Uterus (tissue), 4 donors: Measurements from ENCODE around the gene SH2D7. TPM values are rescaled to one million over a fixed set of nuclear protein-coding genes. Genes with fewer than 3 reads are reported as not detected.

Experiments
- DNase-seq, 2 donors: peaks; one replicate each; pipeline ENCODE4 v3.0.0-alpha.2; 2019 to 2020
- H3K27ac ChIP-seq, 2 donors: fragments of 200-600 bp; sonication (generic); 1 replicate in 1 of 2; 2 replicates in 1 of 2; pipeline ENCODE4 v1.5.1; 2016 to 2018
- H3K27me3 ChIP-seq, 2 donors: fragments of 200-600 bp; sonication (generic); one replicate each; pipeline ENCODE4 v1.5.1; 2018 to 2019; ENCODE audit warnings: control low read depth in 1 of 2
- H3K36me3 ChIP-seq, 2 donors: fragments of 200-600 bp; sonication (generic); one replicate each; pipeline ENCODE4 v1.5.1; 2019; ENCODE audit warnings: control low read depth in 1 of 2
- H3K4me1 ChIP-seq, 2 donors: fragments of 200-600 bp; sonication (generic); one replicate each; pipeline ENCODE4 v1.5.1; 2018 to 2019; ENCODE audit warnings: control low read depth in 1 of 2
- H3K4me3 ChIP-seq, 2 donors: fragments of 200-600 bp; sonication (generic); 1 replicate in 1 of 2; 2 replicates in 1 of 2; pipeline ENCODE4 v1.5.1; 2018 to 2019; ENCODE audit warnings: mild to moderate bottlenecking in 1 of 2
- H3K9me3 ChIP-seq, 2 donors: fragments of 200-600 bp; sonication (generic); one replicate each; pipeline ENCODE4 v1.5.1; 2019; ENCODE audit warnings: control low read depth in 1 of 2
- POLR2A ChIP-seq, 2 donors: fragments of 450-650 bp; IDR thresholded peaks; one replicate each; pipeline ENCODE4 v1.6.1; 2016; ENCODE audit warnings: antibody characterized with exemption in 2 of 2, mild to moderate bottlenecking in 1 of 2, moderate library complexity in 1 of 2
- intact Hi-C: fragments of 100-400 bp; cut with DNase I; formaldehyde crosslinking; loops from one replicate; pipeline ENCODE4 v1.15.1; 2023; ENCODE audit warnings: low total_unique reads
- total RNA-seq, 4 donors: library from RNA; depleted of rRNA in 3 of 4; stranded (reverse); fragments of >200 nt in 3 of 4; gene quantifications; one replicate each; pipeline versions ENCODE4 v1.1.0 to v1.2.4, GENCODE V29; 2014 to 2023
- TF ChIP-seq, protein P1 (sequence below), 4 experiments: fragments of 200-600 bp in 2 of 4; fragments of 450-650 bp in 2 of 4; sonication (generic) in 2 of 4; IDR thresholded peaks; one replicate each; pipeline ENCODE4 v1.5.1; 2016 to 2019; ENCODE audit warnings: antibody characterized with exemption in 4 of 4, mild to moderate bottlenecking in 2 of 4, moderate library complexity in 1 of 4
- donor health status: DM: yes; HTN: yes; CAD: no.

SH2D7 gene
- total RNA-seq, 4 donors from 2014 or later = not detected

DNA sequence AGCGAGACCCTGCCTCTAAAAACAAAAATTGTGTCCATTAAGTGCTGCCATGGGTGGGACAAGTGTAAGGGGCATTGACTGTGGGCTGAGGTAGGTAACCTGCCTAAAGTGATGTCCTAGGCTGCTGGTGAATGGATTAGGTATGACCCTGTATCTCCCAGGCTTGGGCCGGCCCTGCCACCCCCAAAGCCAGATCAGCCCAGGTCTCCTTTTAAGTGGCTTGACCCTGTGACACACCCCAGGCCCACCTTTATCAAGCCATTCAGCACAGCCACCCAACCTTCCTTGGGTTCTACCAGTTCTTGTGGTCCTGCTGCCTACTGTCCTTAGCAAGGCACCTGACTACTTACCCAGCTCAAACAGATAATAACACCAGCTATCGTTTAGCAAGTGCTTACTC is 20.2 kb downstream of the SH2D7 start:
- DNase-seq = no peak
- Histone ChIP-seq H3K9me3 (no peaks in the 10 kb centered on the region), H3K27ac (no peak overlapping the region), H3K4me1 (no peaks in the 10 kb centered on the region), H3K36me3 (no peaks in the 10 kb centered on the region), H3K27me3 (no peaks in the 10 kb centered on the region), H3K4me3 (no peak overlapping the region)
- intact Hi-C loops = loop anchor here (5.0 kb wide), 2 partner anchors 85 to 130 kb away; no protein-coding TSS in a partner anchor
- no peak for TF ChIP-seq POLR2A (IDR thresholded peaks at IDR 0.05)
- TF ChIP-seq, protein P1, sequence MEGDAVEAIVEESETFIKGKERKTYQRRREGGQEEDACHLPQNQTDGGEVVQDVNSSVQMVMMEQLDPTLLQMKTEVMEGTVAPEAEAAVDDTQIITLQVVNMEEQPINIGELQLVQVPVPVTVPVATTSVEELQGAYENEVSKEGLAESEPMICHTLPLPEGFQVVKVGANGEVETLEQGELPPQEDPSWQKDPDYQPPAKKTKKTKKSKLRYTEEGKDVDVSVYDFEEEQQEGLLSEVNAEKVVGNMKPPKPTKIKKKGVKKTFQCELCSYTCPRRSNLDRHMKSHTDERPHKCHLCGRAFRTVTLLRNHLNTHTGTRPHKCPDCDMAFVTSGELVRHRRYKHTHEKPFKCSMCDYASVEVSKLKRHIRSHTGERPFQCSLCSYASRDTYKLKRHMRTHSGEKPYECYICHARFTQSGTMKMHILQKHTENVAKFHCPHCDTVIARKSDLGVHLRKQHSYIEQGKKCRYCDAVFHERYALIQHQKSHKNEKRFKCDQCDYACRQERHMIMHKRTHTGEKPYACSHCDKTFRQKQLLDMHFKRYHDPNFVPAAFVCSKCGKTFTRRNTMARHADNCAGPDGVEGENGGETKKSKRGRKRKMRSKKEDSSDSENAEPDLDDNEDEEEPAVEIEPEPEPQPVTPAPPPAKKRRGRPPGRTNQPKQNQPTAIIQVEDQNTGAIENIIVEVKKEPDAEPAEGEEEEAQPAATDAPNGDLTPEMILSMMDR (IDR thresholded peaks at IDR 0.05) = no peak

DNA sequence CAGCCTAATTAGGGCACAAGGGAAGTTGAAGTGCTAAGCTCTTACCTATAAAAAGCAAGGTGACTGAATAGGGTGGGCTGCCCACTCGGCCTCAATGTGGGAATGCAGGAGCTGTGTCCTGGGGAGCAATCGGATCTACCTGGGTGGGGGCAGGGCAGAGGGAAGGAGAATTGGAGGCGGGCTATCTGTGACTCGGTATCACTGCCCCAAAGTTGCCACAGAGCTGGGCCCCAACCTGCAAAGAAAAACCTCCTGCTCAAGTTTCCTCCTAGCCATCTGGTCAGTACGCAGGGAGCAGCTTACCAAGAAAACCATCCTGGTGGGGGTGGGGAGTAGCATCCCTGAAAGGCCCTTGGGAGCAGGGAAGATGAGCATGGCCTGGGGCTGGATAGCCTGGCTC is 28.2 kb downstream of the SH2D7 start:
- no peaks in the 10 kb centered on the region for H3K27me3 ChIP-seq
- intact Hi-C loops = no loop called here
- H3K36me3 ChIP-seq = no peaks in the 10 kb centered on the region
- TF ChIP-seq POLR2A (IDR thresholded peaks at IDR 0.05) = no peak
- TF ChIP-seq, protein P1 (IDR thresholded peaks at IDR 0.05) = no peak
- no peaks in the 10 kb centered on the region for H3K4me1 ChIP-seq
- no peak overlapping the region for H3K4me3 ChIP-seq
- H3K9me3 ChIP-seq = no peaks in the 10 kb centered on the region
- DNase-seq = no peak
- no peak overlapping the region for H3K27ac ChIP-seq

DNA sequence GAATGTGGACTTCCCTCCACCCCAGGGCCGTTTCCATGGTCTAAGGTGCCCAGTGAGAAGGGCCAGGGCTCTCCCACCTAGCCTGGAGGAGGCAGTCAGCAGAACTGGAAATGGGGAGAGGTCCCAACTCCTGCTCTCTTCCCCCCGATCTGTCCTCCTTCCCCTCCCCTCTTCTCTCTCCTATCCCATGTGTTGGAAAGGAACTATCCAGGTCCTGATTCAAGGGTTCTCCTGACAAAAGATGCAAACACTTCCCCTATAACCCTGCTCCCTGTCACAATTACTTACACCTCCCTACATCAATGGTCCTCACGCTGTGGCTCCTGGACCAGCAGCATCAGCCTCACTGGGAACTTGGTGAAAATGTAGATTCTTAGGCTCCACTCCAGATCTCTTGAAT is 32.9 kb downstream of the SH2D7 start:
- H3K4me3 ChIP-seq = no peak overlapping the region
- no peak for DNase-seq
- intact Hi-C loops = no loop called here
- no peaks in the 10 kb centered on the region for H3K36me3 ChIP-seq
- H3K27ac ChIP-seq = no peak overlapping the region
- no peak for TF ChIP-seq POLR2A (IDR thresholded peaks at IDR 0.05)
- TF ChIP-seq, protein P1 (IDR thresholded peaks at IDR 0.05) = no peak
- no peaks in the 10 kb centered on the region for H3K27me3 ChIP-seq
- H3K9me3 ChIP-seq = no peaks in the 10 kb centered on the region
- no peaks in the 10 kb centered on the region for H3K4me1 ChIP-seq

DNA sequence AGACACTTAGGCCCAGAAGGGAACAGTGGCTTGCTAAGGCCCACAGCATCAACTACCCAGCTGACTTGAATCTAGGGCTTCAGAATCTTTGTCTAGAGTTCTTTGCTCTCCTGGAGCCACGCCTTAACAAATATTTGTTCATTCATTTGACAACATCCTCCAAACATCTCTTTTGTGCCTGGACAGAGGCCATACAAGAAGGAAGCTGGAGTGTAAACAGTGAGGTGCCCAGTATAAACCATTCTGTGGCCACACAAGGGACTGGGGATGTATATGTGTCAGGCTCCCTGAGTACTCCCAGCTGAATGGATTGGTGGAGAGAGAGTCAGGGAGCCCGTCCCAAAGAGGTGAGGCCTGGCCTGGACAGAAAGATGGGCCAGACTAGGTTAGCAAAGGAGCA is 35.5 kb downstream of the SH2D7 start:
- TF ChIP-seq POLR2A (IDR thresholded peaks at IDR 0.05) = no peak
- TF ChIP-seq, protein P1 (IDR thresholded peaks at IDR 0.05) = no peak
- DNase-seq = no peak
- intact Hi-C loops = no loop called here
- Histone ChIP-seq H3K36me3 (no peaks in the 10 kb centered on the region), H3K9me3 (no peaks in the 10 kb centered on the region), H3K27ac (no peak overlapping the region), H3K4me3 (no peak overlapping the region), H3K4me1 (no peaks in the 10 kb centered on the region), H3K27me3 (no peaks in the 10 kb centered on the region)

DNA sequence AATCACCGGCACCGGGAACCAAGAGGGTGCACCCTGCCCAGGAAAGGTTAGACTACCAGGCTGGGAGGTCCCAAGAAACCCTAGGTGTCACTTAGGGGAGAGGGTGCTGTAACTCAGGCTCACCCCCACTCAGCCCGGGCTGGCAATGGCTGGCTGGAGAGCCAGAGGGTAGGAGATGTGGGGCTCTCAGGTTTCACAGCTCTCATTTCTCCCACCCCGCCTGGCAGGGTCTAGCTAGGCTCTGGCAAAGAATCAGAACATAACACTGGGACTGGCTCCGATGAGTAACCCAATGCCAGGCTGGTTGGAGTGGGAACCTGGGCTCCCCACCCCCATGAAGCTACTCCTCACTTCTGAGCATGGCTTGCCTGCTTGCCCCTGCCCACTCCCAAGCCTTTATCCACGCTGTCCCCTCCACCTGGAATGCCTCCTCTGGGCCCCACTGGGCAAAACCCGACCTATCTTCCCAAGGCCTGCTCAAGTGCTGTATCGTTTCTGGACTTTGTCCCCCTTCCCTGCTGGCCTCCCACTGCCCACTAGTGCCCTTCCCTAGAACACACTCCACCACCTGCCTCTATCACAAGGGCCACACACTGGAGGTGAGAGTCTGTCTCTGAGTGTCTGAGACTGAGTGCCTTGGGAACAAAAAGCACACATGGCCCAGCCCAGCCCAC is 36.9 kb downstream of the SH2D7 start:
- TF ChIP-seq POLR2A (IDR thresholded peaks at IDR 0.05) = no peak
- TF ChIP-seq, protein P1 (IDR thresholded peaks at IDR 0.05) = no peak
- no peak overlapping the region for H3K4me3 ChIP-seq
- H3K27ac ChIP-seq = peak overlapping the region in 1 of 2 donors; percentile 2
- H3K27me3 ChIP-seq = no peaks in the 10 kb centered on the region
- no peak for DNase-seq
- no peaks in the 10 kb centered on the region for H3K36me3 ChIP-seq
- no peaks in the 10 kb centered on the region for H3K4me1 ChIP-seq
- intact Hi-C loops = no loop called here
- H3K9me3 ChIP-seq = no peaks in the 10 kb centered on the region
